Smooth muscle cell (in vitro differentiated cells): Measurements from ENCODE around the gene OSBP2. TPM values are rescaled to one million over a fixed set of nuclear protein-coding genes. Genes with fewer than 3 reads are reported as not detected.

Experiments used
- DNase-seq: peaks from one replicate; lab custom pipeline; 2025; ENCODE audit not compliant: unreplicated experiment; lab: John Stamatoyannopoulos, UW
- H2AFZ ChIP-seq: fragments of 200-600 bp; sonication (generic); 2 replicates; pipeline ENCODE4 v1.6.0; 2016; ENCODE audit warnings: antibody characterized with exemption, low read depth, mild to moderate bottlenecking
- H3F3A ChIP-seq: fragments of 200-600 bp; sonication (generic); 2 replicates; pipeline ENCODE4 v1.6.0; 2017; ENCODE audit warnings: antibody characterized with exemption, low read depth
- H3K27ac ChIP-seq: fragments of 200-600 bp; sonication (generic); 2 replicates; pipeline ENCODE4 v1.5.1; 2016; ENCODE audit warnings: low read depth, mild to moderate bottlenecking
- H3K27me3 ChIP-seq: fragments of 200-600 bp; sonication (generic); 2 replicates; pipeline ENCODE4 v1.6.1; 2016; ENCODE audit warnings: low read depth, mild to moderate bottlenecking
- H3K36me3 ChIP-seq: fragments of 200-600 bp; sonication (generic); 2 replicates; pipeline ENCODE4 v1.5.1; 2016; ENCODE audit warnings: low read depth
- H3K4me1 ChIP-seq: fragments of 200-600 bp; sonication (generic); 2 replicates; pipeline ENCODE4 v1.5.1; 2016; ENCODE audit warnings: low read depth
- H3K4me2 ChIP-seq: fragments of 200-600 bp; sonication (generic); 2 replicates; pipeline ENCODE4 v1.6.0; 2016; ENCODE audit warnings: mild to moderate bottlenecking
- H3K4me3 ChIP-seq: fragments of 200-600 bp; sonication (generic); 2 replicates; pipeline ENCODE4 v1.5.1; 2016; ENCODE audit warnings: mild to moderate bottlenecking
- H3K79me2 ChIP-seq: fragments of 200-600 bp; sonication (generic); 2 replicates; pipeline ENCODE4 v1.6.0; 2016; ENCODE audit warnings: low read depth, mild to moderate bottlenecking
- H3K9ac ChIP-seq: fragments of 200-600 bp; sonication (generic); 2 replicates; pipeline ENCODE4 v1.6.0; 2016; ENCODE audit warnings: low read depth
- H3K9me3 ChIP-seq: fragments of 200-600 bp; sonication (generic); replicated peaks from 2 replicates; pipeline ENCODE4 v1.5.1; 2016; ENCODE audit warnings: low read depth
- H4K20me1 ChIP-seq: fragments of 200-600 bp; sonication (generic); 2 replicates; pipeline ENCODE4 v1.6.0; 2016; ENCODE audit warnings: low read depth
- CTCF ChIP-seq: fragments of 200-600 bp; sonication (generic); IDR thresholded peaks from 2 replicates; pipeline ENCODE4 v1.5.1; 2017; ENCODE audit warnings: borderline replicate concordance, mild to moderate bottlenecking, antibody characterized with exemption; ENCODE audit not compliant: insufficient read depth, poor library complexity, severe bottlenecking
- WGBS: methylation state at CpG from one replicate; pipeline ENCODE4 v1.1.7; 2016; ENCODE audit warnings: low lambda C conversion rate; 5-methylcytosine and 5-hydroxymethylcytosine counted together
- polyA plus RNA-seq: library from polyadenylated mRNA; unstranded; fragments of >200 nt; fragmentation: Nextera tagmentation; extraction: Ambion mirVana; gene quantifications from 2 replicates; pipeline ENCODE4 v1.2.1, GENCODE V29; 2016
- total RNA-seq: library from RNA; depleted of rRNA; stranded (reverse); fragments of >200 nt; gene quantifications from 2 replicates; pipeline ENCODE4 v1.2.3, GENCODE V29; 2014

Gene OSBP2
- total and polyA plus RNA-seq, 2 experiments from 2014 or later = 4.6 to 4.9 TPM

- H2AFZ ChIP-seq = no peak overlapping the region
- no peaks in the 10 kb centered on the region for H3K4me1 ChIP-seq
- H3K4me2 ChIP-seq = no peak overlapping the region
- H4K20me1 ChIP-seq = peaks cover 12% of the 10 kb centered on the region
- no peak for DNase-seq
- H3K27me3 ChIP-seq = no peaks in the 10 kb centered on the region
- no peaks in the 10 kb centered on the region for H3K79me2 ChIP-seq
- no peak overlapping the region for H3K27ac ChIP-seq
- no peaks in the 10 kb centered on the region for H3F3A ChIP-seq
- no peak overlapping the region for H3K9ac ChIP-seq
- no peak for TF ChIP-seq CTCF
- peaks cover 18% of the 10 kb centered on the region for H3K36me3 ChIP-seq
- H3K4me3 ChIP-seq = no peak overlapping the region
- no peaks in the 10 kb centered on the region for H3K9me3 ChIP-seq
- WGBS = 95% methylated on average over 4 of the region's 4 CpGs
Measured at GRCh38 chr22:30931541-30932300, 237.0 kb downstream of the OSBP2 start.

- no peak overlapping the region for H3K27ac ChIP-seq
- peaks cover 12% of the 10 kb centered on the region for H4K20me1 ChIP-seq
- H3K27me3 ChIP-seq = no peaks in the 10 kb centered on the region
- 97% methylated on average over 16 of the region's 16 CpGs for WGBS
- no peak overlapping the region for H3K4me3 ChIP-seq
- H3K4me2 ChIP-seq = no peak overlapping the region
- H3K36me3 ChIP-seq = peaks cover 18% of the 10 kb centered on the region
- no peak for TF ChIP-seq CTCF
- H3K4me1 ChIP-seq = no peaks in the 10 kb centered on the region
- H3K79me2 ChIP-seq = no peaks in the 10 kb centered on the region
- no peak for DNase-seq
- H3F3A ChIP-seq = no peaks in the 10 kb centered on the region
- no peaks in the 10 kb centered on the region for H3K9me3 ChIP-seq
- no peak overlapping the region for H3K9ac ChIP-seq
- H2AFZ ChIP-seq = no peak overlapping the region
Measured at GRCh38 chr22:30932661-30933060, 238.0 kb downstream of the OSBP2 start.

GRCh38 chr22:30933457-30933856 lies 238.8 kb downstream of the OSBP2 start:
- H3K79me2 ChIP-seq = no peaks in the 10 kb centered on the region
- peaks cover 12% of the 10 kb centered on the region for H4K20me1 ChIP-seq
- H3K9me3 ChIP-seq = no peaks in the 10 kb centered on the region
- H3K4me1 ChIP-seq = no peaks in the 10 kb centered on the region
- H3K4me2 ChIP-seq = no peak overlapping the region
- no peak for TF ChIP-seq CTCF
- no peaks in the 10 kb centered on the region for H3K27me3 ChIP-seq
- 95% methylated on average over 7 of the region's 7 CpGs for WGBS
- no peak overlapping the region for H3K27ac ChIP-seq
- H3F3A ChIP-seq = no peaks in the 10 kb centered on the region
- H3K36me3 ChIP-seq = peaks cover 12% of the 10 kb centered on the region
- H3K9ac ChIP-seq = no peak overlapping the region
- no peak overlapping the region for H3K4me3 ChIP-seq
- DNase-seq = no peak
- no peak overlapping the region for H2AFZ ChIP-seq

GRCh38 chr22:30934053-30934452 lies 239.4 kb downstream of the OSBP2 start:
- Histone ChIP-seq H3K36me3 (peaks cover 16% of the 10 kb centered on the region), H3K4me3 (no peak overlapping the region), H4K20me1 (peaks cover 12% of the 10 kb centered on the region), H3K9me3 (no peaks in the 10 kb centered on the region), H3K79me2 (no peaks in the 10 kb centered on the region), H2AFZ (no peak overlapping the region), H3K4me1 (no peaks in the 10 kb centered on the region), H3K4me2 (no peak overlapping the region), H3K27me3 (no peaks in the 10 kb centered on the region), H3K27ac (no peak overlapping the region), H3F3A (no peaks in the 10 kb centered on the region), H3K9ac (no peak overlapping the region)
- WGBS = 96% methylated on average over 8 of the region's 8 CpGs
- no peak for DNase-seq
- no peak for TF ChIP-seq CTCF
